IMR-90 (cell line): ENCODE measurements around the gene MPP2. TPM values are rescaled to one million over a fixed set of nuclear protein-coding genes. Genes with fewer than 3 reads are reported as not detected.

Experiments used
- ATAC-seq: fragments of 200-7000 bp; cut with Tn5 transposase; 2 replicates; pipeline ENCODE4 v1.9.1; 2020; ENCODE audit warnings: low read depth, mild to moderate bottlenecking, moderate library complexity
- BruUV-seq: library from RNA; stranded (reverse); fragments of 400-500 nt; replicated peaks from 2 replicates; lab custom pipeline; 2021; lab: Mats Ljungman, UMichigan
- CTCF ChIA-PET: fragments of 300-600 bp; formaldehyde crosslinking; extraction: SDS; loops from one replicate; lab custom pipeline; 2021; ENCODE audit warnings: antibody characterized with exemption; lab: Yijun Ruan, JAX
- POLR2A ChIA-PET: fragments of 300-600 bp; sonication (Branson Sonifier 250); formaldehyde crosslinking; loops from one replicate; lab custom pipeline; 2022; ENCODE audit warnings: antibody characterized with exemption; ENCODE audit not compliant: unreplicated experiment; lab: Charles Lee
- DNase-seq: peaks from one replicate; pipeline ENCODE4 v3.0.0; 2013
- H2AFZ ChIP-seq: replicated peaks from 2 replicates; pipeline ENCODE3; 2013; ENCODE audit warnings: low read length, mild to moderate bottlenecking; ENCODE audit not compliant: poor library complexity
- H2AK5ac ChIP-seq: 2 replicates; pipeline ENCODE4 v1.6.1; 2013; ENCODE audit warnings: low read depth, low read length, inconsistent platforms
- H2AK9ac ChIP-seq: replicated peaks from 2 replicates; pipeline ENCODE3; 2013; ENCODE audit warnings: mild to moderate bottlenecking, low read depth, low read length, moderate library complexity; ENCODE audit not compliant: poor library complexity
- H2BK120ac ChIP-seq: 2 replicates; pipeline ENCODE4 v1.6.1; 2013; ENCODE audit warnings: low read depth, low read length, inconsistent platforms
- H2BK15ac ChIP-seq: 3 replicates; pipeline ENCODE4 v1.6.1; 2013; ENCODE audit warnings: low read depth, low read length, inconsistent platforms
- H2BK20ac ChIP-seq: 2 replicates; pipeline ENCODE4 v1.6.1; 2013; ENCODE audit warnings: low read depth, mild to moderate bottlenecking, inconsistent platforms, low read length, moderate library complexity
- H2BK5ac ChIP-seq: 2 replicates; pipeline ENCODE4 v1.6.1; 2013; ENCODE audit warnings: mild to moderate bottlenecking, low read depth, low read length, inconsistent platforms; ENCODE audit not compliant: poor library complexity, severe bottlenecking
- H3K14ac ChIP-seq: replicated peaks from 2 replicates; pipeline ENCODE4 v1.6.1; 2013; ENCODE audit warnings: low read depth, low read length, inconsistent platforms
- H3K18ac ChIP-seq: 2 replicates; pipeline ENCODE4 v1.6.1; 2013; ENCODE audit warnings: low read depth, low read length, control low read depth
- H3K23ac ChIP-seq: 2 replicates; pipeline ENCODE4 v1.6.1; 2013; ENCODE audit warnings: low read depth, low read length, inconsistent platforms
- H3K27ac ChIP-seq: 2 replicates; pipeline ENCODE4 v1.5.1; 2013; ENCODE audit warnings: mild to moderate bottlenecking, control low read depth, low read length; ENCODE audit not compliant: insufficient read depth
- H3K27me3 ChIP-seq: 2 replicates; pipeline ENCODE4 v1.6.1; 2013; ENCODE audit warnings: low read length; ENCODE audit not compliant: control insufficient read depth, insufficient read depth
- H3K36me3 ChIP-seq: 2 replicates; pipeline ENCODE4 v1.6.1; 2013; ENCODE audit warnings: low read length, mixed read lengths; ENCODE audit not compliant: control insufficient read depth, insufficient read depth
- H3K4ac ChIP-seq: 2 replicates; pipeline ENCODE4 v1.6.1; 2013; ENCODE audit warnings: low read depth, low read length, inconsistent platforms
- H3K4me1 ChIP-seq: 2 replicates; pipeline ENCODE4 v1.6.1; 2013; ENCODE audit warnings: low read length, mixed read lengths; ENCODE audit not compliant: control insufficient read depth, insufficient read depth
- H3K4me2 ChIP-seq: 2 replicates; pipeline ENCODE4 v1.6.1; 2013; ENCODE audit warnings: low read depth, mild to moderate bottlenecking, control low read depth, low read length, moderate library complexity
- H3K4me3 ChIP-seq: 2 replicates; pipeline ENCODE4 v1.5.1; 2013; ENCODE audit warnings: low read depth, mild to moderate bottlenecking, control low read depth, low read length, moderate library complexity; ENCODE audit not compliant: insufficient read depth
- H3K56ac ChIP-seq: 2 replicates; pipeline ENCODE4 v1.6.1; 2013; ENCODE audit warnings: low read length, inconsistent platforms; ENCODE audit not compliant: insufficient read depth; ENCODE audit errors: extremely low read depth
- H3K79me1 ChIP-seq, 2 experiments: 2 replicates each; pipeline ENCODE4 v1.6.1; 2013; ENCODE audit warnings: low read length in 2 of 2, inconsistent platforms in 1 of 2, low read depth in 1 of 2
- H3K9ac ChIP-seq: 2 replicates; pipeline ENCODE4 v1.6.1; 2013; ENCODE audit warnings: low read depth, low read length, control low read depth
- H3K9me1 ChIP-seq: 2 replicates; pipeline ENCODE4 v1.6.1; 2013; ENCODE audit warnings: low read length, inconsistent platforms; ENCODE audit not compliant: insufficient read depth
- H3K9me3 ChIP-seq: 2 replicates; pipeline ENCODE4 v1.6.1; 2013; ENCODE audit warnings: low read length; ENCODE audit not compliant: control insufficient read depth, insufficient read depth
- H4K20me1 ChIP-seq: 2 replicates; pipeline ENCODE4 v1.6.1; 2013; ENCODE audit warnings: low read length, inconsistent platforms; ENCODE audit not compliant: insufficient read depth
- H4K5ac ChIP-seq: 2 replicates; pipeline ENCODE4 v1.6.1; 2013; ENCODE audit warnings: mild to moderate bottlenecking, low read depth, low read length, control low read depth
- H4K8ac ChIP-seq, 2 experiments: 2 replicates each; pipeline ENCODE4 v1.6.1; 2013; ENCODE audit warnings: low read depth in 2 of 2, low read length in 2 of 2, control low read depth in 1 of 2, inconsistent platforms in 1 of 2
- H4K91ac ChIP-seq: 2 replicates; pipeline ENCODE4 v1.6.1; 2013; ENCODE audit warnings: low read depth, low read length, inconsistent platforms; ENCODE audit not compliant: insufficient read depth
- BHLHE40 ChIP-seq: fragments of 150-350 bp; IDR thresholded peaks from 2 replicates; pipeline ENCODE4 v1.6.1; 2016; ENCODE audit warnings: mild to moderate bottlenecking, low read depth, low read length
- CEBPB ChIP-seq: IDR thresholded peaks from 2 replicates; pipeline ENCODE4 v1.6.1; 2012; ENCODE audit warnings: low read depth, low read length, improper control_type of control experiment
- MAZ ChIP-seq: IDR thresholded peaks from 2 replicates; pipeline ENCODE4 v1.6.1; 2012; ENCODE audit warnings: low read depth, mild to moderate bottlenecking, low read length, improper control_type of control experiment, moderate library complexity, borderline replicate concordance
- MXI1 ChIP-seq: IDR thresholded peaks from 2 replicates; pipeline ENCODE4 v1.6.1; 2012; ENCODE audit warnings: low read depth, mild to moderate bottlenecking, low read length, moderate library complexity, borderline replicate concordance
- POLR2A ChIP-seq: IDR thresholded peaks from 2 replicates; pipeline ENCODE4 v1.6.1; 2012; ENCODE audit warnings: mild to moderate bottlenecking, low read depth, low read length
- RAD21 ChIP-seq: IDR thresholded peaks from 2 replicates; pipeline ENCODE4 v1.6.1; 2012; ENCODE audit warnings: low read length, improper control_type of control experiment
- RFX5 ChIP-seq: IDR thresholded peaks from 2 replicates; pipeline ENCODE4 v1.8.0; 2012; ENCODE audit warnings: low read depth, mild to moderate bottlenecking, low read length, moderate library complexity
- SMC3 ChIP-seq: fragments of 150-350 bp; IDR thresholded peaks from 2 replicates; pipeline ENCODE4 v1.6.1; 2016; ENCODE audit warnings: low read depth, mild to moderate bottlenecking, antibody characterized with exemption, low read length, moderate library complexity
- WGBS, 2 experiments: methylation state at CpG; one replicate each; pipeline versions ENCODE4 v1.1.5 to v1.1.7; 2013; ENCODE audit warnings: missing lambda C conversion rate in 2 of 2; ENCODE audit not compliant: insufficient read length in 1 of 2; ENCODE audit errors: extremely low coverage in 2 of 2; 5-methylcytosine and 5-hydroxymethylcytosine counted together
- dilution Hi-C: fragments of 300-500 bp; cut with HindIII; formaldehyde crosslinking; loops from one replicate; pipeline ENCODE4 v1.14.3; 2018; ENCODE audit warnings: low sequenced_read_pairs; ENCODE audit not compliant: unreplicated experiment
- in situ Hi-C: fragments of 300-500 bp; cut with MboI; formaldehyde crosslinking; loops from 3 replicates; pipeline ENCODE4 v1.14.3; 2019; ENCODE audit warnings: low sequenced_read_pairs, inconsistent platforms, mixed read lengths
- intact Hi-C: fragments of 100-400 bp; cut with micrococcal nuclease; formaldehyde crosslinking; loops from 2 replicates; pipeline ENCODE4 v1.10.0; 2022
- polyA plus RNA-seq, 3 experiments: library from polyadenylated mRNA; depleted of rRNA; stranded (reverse); fragments of >200 nt; gene quantifications; 2 replicates each; pipeline ENCODE4 v1.2.3, GENCODE V29; 2012; ENCODE audit warnings: low replicate concordance in 1 of 3
- total RNA-seq: library from RNA; depleted of rRNA; stranded (reverse); fragments of >200 nt; gene quantifications from 2 replicates; pipeline ENCODE4 v1.2.3, GENCODE V29; 2012
- TF ChIP-seq, protein P1 (sequence below): fragments of 150-350 bp; IDR thresholded peaks from 2 replicates; pipeline ENCODE4 v1.6.1; 2017; ENCODE audit warnings: mild to moderate bottlenecking, antibody characterized with exemption, low read length, low read depth

MPP2 gene
- total and polyA plus RNA-seq, 2 of the 4 experiments (the other 2 are of a cell fraction), result 3.2 to 3.8 TPM

DNA sequence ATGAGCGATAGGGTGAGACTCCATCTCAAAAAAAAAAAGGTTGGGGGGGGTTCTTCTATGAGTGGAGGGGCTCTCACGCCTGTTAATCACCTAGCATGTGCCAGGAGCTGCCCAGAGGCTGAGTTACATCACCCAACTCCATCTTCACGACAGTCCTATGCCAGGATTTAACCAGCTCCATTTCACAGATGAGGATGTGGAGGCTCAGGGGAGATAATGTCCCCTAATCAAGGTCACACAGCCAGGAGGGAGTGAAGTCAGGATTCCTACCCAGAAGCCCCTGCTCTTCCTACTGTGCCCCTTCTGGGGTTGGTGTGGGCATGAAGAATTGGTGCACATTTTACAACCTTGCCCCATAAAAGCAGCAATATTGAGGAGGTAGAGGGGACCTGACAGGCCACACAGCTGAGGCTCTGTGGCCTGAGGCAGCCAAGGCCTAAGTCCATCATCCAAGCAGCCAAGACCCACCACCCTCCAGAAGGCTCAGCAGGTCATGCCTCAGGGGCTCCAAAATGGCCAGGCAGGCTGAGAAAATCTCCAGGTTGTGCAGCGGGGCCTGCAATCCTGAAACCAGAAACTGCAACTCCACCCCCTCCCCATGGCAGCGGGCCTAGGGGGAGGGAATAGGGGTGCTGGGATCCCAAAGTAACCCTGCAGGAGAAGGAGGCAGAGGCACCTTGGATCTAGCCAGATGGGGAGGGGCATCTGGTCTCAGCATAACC, 28.0 kb upstream of the MPP2 start:
- Histone ChIP-seq H3K27ac (no peak overlapping the region), H3K14ac (no peak overlapping the region), H2AK9ac (no peak overlapping the region), H3K4me3 (no peak overlapping the region), H3K36me3 (no peaks in the 10 kb centered on the region), H3K9me1 (no peaks in the 10 kb centered on the region; the same call in 1 of the 2 replicates), H2BK15ac (no peak overlapping the region), H2BK120ac (no peak overlapping the region), H3K4me2 (no peak overlapping the region), H2BK20ac (no peak overlapping the region), H3K79me1 (no peaks in the 10 kb centered on the region), H3K9ac (no peak overlapping the region), H2AFZ (no peak overlapping the region), H3K18ac (no peak overlapping the region), H4K20me1 (no peaks in the 10 kb centered on the region), H3K23ac (no peak overlapping the region), H3K56ac (no peak overlapping the region), H3K4me1 (no peaks in the 10 kb centered on the region; the same call in 1 of the 2 replicates), H3K4ac (no peak overlapping the region), H4K91ac (no peak overlapping the region), H4K5ac (no peak overlapping the region), H3K27me3 (peaks cover 60% of the 10 kb centered on the region), H2AK5ac (no peak overlapping the region), H4K8ac (no peak overlapping the region), H3K9me3 (no peaks in the 10 kb centered on the region), H2BK5ac (no peak overlapping the region)
- ChIA-PET CTCF (no interaction called here), POLR2A (no interaction called here)
- intact Hi-C loops, result no loop called here
- in situ Hi-C loops, result no loop called here
- TF ChIP-seq, protein P1, sequence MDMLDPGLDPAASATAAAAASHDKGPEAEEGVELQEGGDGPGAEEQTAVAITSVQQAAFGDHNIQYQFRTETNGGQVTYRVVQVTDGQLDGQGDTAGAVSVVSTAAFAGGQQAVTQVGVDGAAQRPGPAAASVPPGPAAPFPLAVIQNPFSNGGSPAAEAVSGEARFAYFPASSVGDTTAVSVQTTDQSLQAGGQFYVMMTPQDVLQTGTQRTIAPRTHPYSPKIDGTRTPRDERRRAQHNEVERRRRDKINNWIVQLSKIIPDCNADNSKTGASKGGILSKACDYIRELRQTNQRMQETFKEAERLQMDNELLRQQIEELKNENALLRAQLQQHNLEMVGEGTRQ, result no peak
- no peak for TF ChIP-seq MXI1
- TF ChIP-seq RFX5, result no peak
- TF ChIP-seq POLR2A, result no peak
- TF ChIP-seq CEBPB, result no peak
- TF ChIP-seq SMC3, result no peak
- TF ChIP-seq BHLHE40, result no peak
- no peak for TF ChIP-seq MAZ
- no peak for TF ChIP-seq RAD21
- no peak for DNase-seq
- ATAC-seq, result no peak
- dilution Hi-C loops, result no loop called here
- WGBS, 2 experiments, result 100% methylated on average over 1 of the region's 5 CpGs; no CpG with 5 or more reads in 1 of the 2 experiments
- no TSS peak for BruUV-seq
